D721Med (cell line): Measurements from ENCODE around the gene TFR2.
A peak's percentile ranks its signal among the peaks of the same experiment; 100 is the strongest.

ENCODE experiments used
- DNase-seq: peaks from one replicate; pipeline ENCODE4 v3.0.0; 2011; ENCODE audit warnings: low spot score; ENCODE audit not compliant: insufficient read length
- FAIRE-seq: peaks from 2 replicates; lab custom pipeline; 2011; peaks lifted over from hg19 to GRCh38; lab: Jason Lieb, UNC
- TF ChIP-seq, protein P1 (sequence below): IDR thresholded peaks from 2 replicates; pipeline ENCODE4 v1.5.1; 2012; ENCODE audit warnings: mild to moderate bottlenecking, control low read depth; ENCODE audit not compliant: insufficient read depth; ENCODE audit errors: missing control alignments

Gene TFR2

DNA sequence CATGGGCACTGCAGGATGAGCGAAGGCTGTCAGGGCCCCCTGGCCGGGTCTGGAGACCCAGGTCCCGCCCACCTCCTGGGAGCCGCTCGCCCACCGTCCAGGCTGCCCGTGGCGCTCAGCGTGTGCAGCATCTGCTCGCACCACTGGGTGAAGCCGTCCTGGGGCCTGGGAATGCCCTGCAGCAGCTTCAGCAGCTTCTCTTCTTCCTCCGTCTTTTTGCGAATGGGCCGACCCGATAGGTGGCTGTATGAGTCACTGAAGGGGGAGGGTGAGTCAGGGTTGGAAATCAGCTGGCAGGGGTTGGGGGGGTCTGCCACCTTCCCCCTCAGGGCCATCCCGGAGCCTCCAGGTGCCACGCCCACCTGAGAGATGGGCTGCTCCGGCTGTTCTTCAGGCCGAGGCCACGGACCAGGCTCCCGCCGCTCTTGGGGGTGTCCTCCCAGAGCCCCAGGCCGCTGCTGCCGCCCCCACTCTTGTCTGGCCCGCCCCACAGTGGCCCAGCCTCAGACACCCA lies 40.9 kb upstream of the TFR2 start:
- no peak for DNase-seq
- TF ChIP-seq, protein P1, sequence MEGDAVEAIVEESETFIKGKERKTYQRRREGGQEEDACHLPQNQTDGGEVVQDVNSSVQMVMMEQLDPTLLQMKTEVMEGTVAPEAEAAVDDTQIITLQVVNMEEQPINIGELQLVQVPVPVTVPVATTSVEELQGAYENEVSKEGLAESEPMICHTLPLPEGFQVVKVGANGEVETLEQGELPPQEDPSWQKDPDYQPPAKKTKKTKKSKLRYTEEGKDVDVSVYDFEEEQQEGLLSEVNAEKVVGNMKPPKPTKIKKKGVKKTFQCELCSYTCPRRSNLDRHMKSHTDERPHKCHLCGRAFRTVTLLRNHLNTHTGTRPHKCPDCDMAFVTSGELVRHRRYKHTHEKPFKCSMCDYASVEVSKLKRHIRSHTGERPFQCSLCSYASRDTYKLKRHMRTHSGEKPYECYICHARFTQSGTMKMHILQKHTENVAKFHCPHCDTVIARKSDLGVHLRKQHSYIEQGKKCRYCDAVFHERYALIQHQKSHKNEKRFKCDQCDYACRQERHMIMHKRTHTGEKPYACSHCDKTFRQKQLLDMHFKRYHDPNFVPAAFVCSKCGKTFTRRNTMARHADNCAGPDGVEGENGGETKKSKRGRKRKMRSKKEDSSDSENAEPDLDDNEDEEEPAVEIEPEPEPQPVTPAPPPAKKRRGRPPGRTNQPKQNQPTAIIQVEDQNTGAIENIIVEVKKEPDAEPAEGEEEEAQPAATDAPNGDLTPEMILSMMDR: no peak
- no peak for FAIRE-seq

- DNase-seq (peak; percentile 16), FAIRE-seq (no peak)
- TF ChIP-seq, protein P1: no peak
Measured at GRCh38 chr7:100681491-100682227, 40.3 kb upstream of the TFR2 start.

- FAIRE-seq: no peak
- DNase-seq: peak; percentile 17
- TF ChIP-seq, protein P1: no peak
Measured at GRCh38 chr7:100680576-100681271, 39.4 kb upstream of the TFR2 start.

- no peak for FAIRE-seq
- TF ChIP-seq, protein P1: no peak
- peak; percentile 17 for DNase-seq
Measured at GRCh38 chr7:100679927-100680575, 38.7 kb upstream of the TFR2 start.

DNA sequence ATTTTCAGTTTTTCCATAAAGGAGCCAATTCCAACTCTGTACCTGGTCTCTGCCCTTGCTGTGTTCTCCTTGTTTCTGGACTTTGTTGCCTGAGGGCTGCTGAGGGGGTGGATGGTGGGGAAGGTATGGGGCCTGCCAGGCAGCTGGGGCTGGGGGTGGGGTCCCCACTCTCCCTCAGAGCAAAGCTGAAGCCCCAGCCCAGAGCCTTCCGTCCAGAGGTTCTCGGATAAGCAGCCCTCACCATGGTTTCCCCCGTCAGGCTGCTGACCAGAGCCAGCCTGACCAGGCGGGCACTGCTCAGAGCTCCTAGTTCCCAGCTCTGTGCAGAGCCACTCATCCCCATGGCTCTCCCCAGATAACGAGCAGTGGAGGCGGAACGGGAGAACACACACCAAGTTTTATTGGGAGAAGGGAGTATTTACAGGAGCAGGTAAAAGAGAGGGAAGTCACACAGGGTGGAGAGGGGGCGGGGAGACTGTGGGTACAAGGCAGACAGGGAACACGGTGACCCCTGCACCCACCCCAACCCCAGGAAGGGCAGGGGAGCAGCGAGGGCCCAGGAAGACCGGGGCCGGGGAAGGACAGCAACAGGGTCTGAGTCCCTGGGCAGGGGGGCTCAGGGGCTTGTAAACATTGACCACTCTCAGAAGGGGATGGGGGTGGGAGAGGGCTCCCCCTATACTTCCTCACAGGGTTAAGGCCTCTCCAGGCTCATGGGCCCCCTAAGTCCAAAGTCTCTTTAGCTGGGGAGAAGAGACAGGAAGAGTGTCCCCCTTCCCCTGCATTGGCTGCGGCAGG lies 38.0 kb upstream of the TFR2 start:
- DNase-seq (peak; percentile 22), FAIRE-seq (no peak)
- TF ChIP-seq, protein P1: no peak

- TF ChIP-seq, protein P1: no peak
- DNase-seq (peak; percentile 18), FAIRE-seq (no peak)
Measured at GRCh38 chr7:100678291-100678984, 37.1 kb upstream of the TFR2 start.
